Brain microvascular endothelial cell (primary cell): ENCODE data around the gene POLD2.

Source experiments
- DNase-seq: peaks from one replicate; pipeline ENCODE4 v3.0.0-alpha.2; 2020
- H3K27ac ChIP-seq: fragments of 250-450 bp; sonication (Bioruptor Pico); 2 replicates; pipeline ENCODE4 v1.5.1; 2020; ENCODE audit warnings: mild to moderate bottlenecking, moderate library complexity
- H3K27me3 ChIP-seq: fragments of 250-450 bp; sonication (Bioruptor Pico); replicated peaks from 2 replicates; pipeline ENCODE4 v1.5.1; 2020; ENCODE audit warnings: mild to moderate bottlenecking
- H3K36me3 ChIP-seq: fragments of 250-450 bp; sonication (Bioruptor Pico); replicated peaks from 2 replicates; pipeline ENCODE4 v1.5.1; 2020; ENCODE audit warnings: mild to moderate bottlenecking
- H3K4me3 ChIP-seq: 2 replicates; pipeline ENCODE4 v1.5.1; 2011; ENCODE audit warnings: low read depth, mild to moderate bottlenecking, control low read depth, low read length, moderate library complexity
- CTCF ChIP-seq: IDR thresholded peaks from 2 replicates; pipeline ENCODE4 v1.5.1; 2011; ENCODE audit warnings: low read depth, mild to moderate bottlenecking, moderate library complexity, low read length, control low read depth, inconsistent platforms; ENCODE audit errors: missing control alignments
- in situ Hi-C: cut with HindIII; loops from 2 replicates; pipeline ENCODE4 v1.10.0; 2017; ENCODE audit warnings: low sequenced_read_pairs, low pct_ligation_motif_present

Gene POLD2

GRCh38 chr7:44119829-44120380, 3.4 kb downstream of the POLD2 start:
- in situ Hi-C loops = no loop called here
- no peak for TF ChIP-seq CTCF

GRCh38 chr7:44117801-44118429, 5.4 kb downstream of the POLD2 start:
- no peak for TF ChIP-seq CTCF
- Histone ChIP-seq H3K27me3 (no peaks in the 10 kb centered on the region), H3K36me3 (peaks cover 47% of the 10 kb centered on the region), H3K27ac (no peak overlapping the region), H3K4me3 (no peak overlapping the region)
- in situ Hi-C loops = no loop called here
- no peak for DNase-seq

More at GRCh38 chr7:44119829-44120380, 3.4 kb downstream of the POLD2 start:
- no peak for DNase-seq
- Histone ChIP-seq H3K27ac (no peak overlapping the region), H3K4me3 (no peak overlapping the region), H3K36me3 (peaks cover 36% of the 10 kb centered on the region), H3K27me3 (no peaks in the 10 kb centered on the region)

- in situ Hi-C loops = no loop called here
Observed at GRCh38 chr7:44116789-44117666, 6.3 kb downstream of the POLD2 start.

GRCh38 chr7:44116087-44116788, 7.1 kb downstream of the POLD2 start:
- Histone ChIP-seq H3K27me3 (no peaks in the 10 kb centered on the region), H3K4me3 (no peak overlapping the region), H3K36me3 (peaks cover 53% of the 10 kb centered on the region), H3K27ac (no peak overlapping the region)
- DNase-seq = no peak
- no peak for TF ChIP-seq CTCF
- in situ Hi-C loops = no loop called here

More at GRCh38 chr7:44116789-44117666, 6.3 kb downstream of the POLD2 start:
- Histone ChIP-seq H3K4me3 (no peak overlapping the region), H3K27ac (no peak overlapping the region), H3K36me3 (peaks cover 47% of the 10 kb centered on the region), H3K27me3 (no peaks in the 10 kb centered on the region)
- DNase-seq = no peak
- TF ChIP-seq CTCF = no peak

- Histone ChIP-seq H3K4me3 (no peak overlapping the region), H3K36me3 (peaks cover 54% of the 10 kb centered on the region)
- TF ChIP-seq CTCF = no peak
Observed at GRCh38 chr7:44114586-44115310, 8.6 kb downstream of the POLD2 start.

More at GRCh38 chr7:44114586-44115310, 8.6 kb downstream of the POLD2 start:
- in situ Hi-C loops = no loop called here
- Histone ChIP-seq H3K27me3 (no peaks in the 10 kb centered on the region), H3K27ac (no peak overlapping the region)
- DNase-seq = no peak
